Thoracic aorta (tissue), 2 donors: Measurements from ENCODE around the gene PXYLP1. TPM values are rescaled to one million over a fixed set of nuclear protein-coding genes. Genes with fewer than 3 reads are reported as not detected.

Source experiments
- ATAC-seq: fragments of 150-250 bp; one replicate; pipeline ENCODE4 v1.8.0; 2017; ENCODE audit warnings: low read depth; ENCODE audit not compliant: insufficient number of reproducible peaks, low FRiP score
- DNase-seq: peaks from one replicate; pipeline ENCODE4 v3.0.0-alpha.2; 2020; ENCODE audit warnings: low spot score
- H3K27ac ChIP-seq, 2 donors: fragments of 200-600 bp; sonication (generic); 1 replicate in 1 of 2; 2 replicates in 1 of 2; pipeline ENCODE4 v1.5.1; 2016; ENCODE audit warnings: mild to moderate bottlenecking in 2 of 2, moderate library complexity in 2 of 2
- H3K27me3 ChIP-seq: fragments of 200-600 bp; sonication (generic); replicated peaks from 2 replicates; pipeline ENCODE4 v1.6.0; 2016; ENCODE audit warnings: mild to moderate bottlenecking; ENCODE audit not compliant: insufficient read depth
- H3K36me3 ChIP-seq: fragments of 200-600 bp; sonication (generic); one replicate; pipeline ENCODE4 v1.5.1; 2016
- H3K4me1 ChIP-seq, 2 donors: fragments of 200-600 bp; sonication (generic); 1 replicate in 1 of 2; 2 replicates in 1 of 2; pipeline versions ENCODE4 v1.5.1 to v1.6.0; 2016; ENCODE audit warnings: low read depth in 2 of 2, mild to moderate bottlenecking in 1 of 2; ENCODE audit not compliant: control insufficient read depth in 1 of 2
- H3K4me3 ChIP-seq: fragments of 200-600 bp; sonication (generic); 2 replicates; pipeline ENCODE4 v1.5.1; 2016; ENCODE audit warnings: mild to moderate bottlenecking
- H3K9me3 ChIP-seq: fragments of 200-600 bp; sonication (generic); 2 replicates; pipeline ENCODE4 v1.5.1; 2016
- CTCF ChIP-seq: fragments of 200-600 bp; sonication (generic); IDR thresholded peaks from one replicate; pipeline ENCODE4 v1.5.1; 2019; ENCODE audit warnings: antibody characterized with exemption
- total RNA-seq, 2 donors: library from RNA; depleted of rRNA; stranded (reverse); fragments of >200 nt; gene quantifications; one replicate each; pipeline versions ENCODE4 v1.1.0 to v1.2.3, GENCODE V29; 2016

The PXYLP1 gene
- total RNA-seq, 2 donors from 2014 or later = 15.2 to 23.2 TPM

DNA sequence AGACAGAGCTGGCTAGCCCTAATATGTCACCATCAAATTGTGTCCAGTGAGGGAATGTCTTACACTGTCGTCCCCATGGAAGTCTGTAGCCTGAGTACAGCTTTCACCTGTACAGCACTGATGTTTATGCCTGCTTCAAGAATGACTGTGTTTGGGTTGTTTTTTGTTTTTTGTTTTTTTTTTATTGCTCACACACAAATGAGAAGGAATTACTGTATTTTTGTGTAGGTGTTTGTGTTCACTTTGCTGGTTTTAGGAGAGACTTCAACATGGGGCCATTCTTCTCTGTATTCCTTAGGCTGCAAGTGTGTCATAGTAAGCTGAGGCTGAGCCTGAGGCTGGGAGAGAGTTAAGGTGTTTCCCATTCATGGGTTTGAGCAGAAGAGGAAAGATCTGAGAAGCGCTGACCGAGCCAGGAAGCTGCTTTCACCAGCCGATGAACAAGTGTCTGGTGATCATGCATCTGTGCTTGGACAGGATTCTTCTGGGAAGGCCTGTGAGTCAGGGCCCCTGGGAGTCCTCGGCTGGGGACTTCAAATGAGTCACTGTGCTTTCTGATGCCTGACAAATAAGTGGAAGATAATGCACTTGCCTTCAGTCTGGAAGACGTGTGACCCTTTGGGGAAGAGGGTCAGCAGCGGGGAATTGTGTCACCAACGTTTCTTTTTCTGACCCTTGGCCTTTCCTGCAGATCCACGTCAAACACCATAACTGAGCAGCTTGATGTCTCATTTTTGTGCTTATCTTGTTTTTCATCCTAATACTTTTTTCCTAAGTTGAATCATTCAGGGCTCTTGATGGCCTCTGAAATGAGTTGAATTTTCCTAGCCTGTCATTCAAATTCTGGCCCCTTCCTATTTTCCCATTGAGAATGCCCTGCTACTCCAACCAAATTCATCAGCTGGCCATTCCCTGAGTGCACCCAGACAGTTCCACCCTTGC, 100.0 kb downstream of the PXYLP1 start:
- ATAC-seq (peak; percentile 50), DNase-seq (peak; percentile 33)
- Histone ChIP-seq H3K4me1 (peaks cover 0 to 6% of the 10 kb centered on the region in 2 donors), H3K36me3 (no peaks in the 10 kb centered on the region), H3K4me3 (no peak overlapping the region), H3K27me3 (no peaks in the 10 kb centered on the region), H3K9me3 (no peaks in the 10 kb centered on the region), H3K27ac (peak overlapping the region in 1 of 2 donors; percentile 31)
- TF ChIP-seq CTCF = no peak

- Histone ChIP-seq H3K4me3 (no peak overlapping the region), H3K4me1 (peaks cover 0 to 6% of the 10 kb centered on the region in 2 donors), H3K27me3 (no peaks in the 10 kb centered on the region), H3K27ac (peak overlapping the region in 1 of 2 donors; percentile 31), H3K9me3 (no peaks in the 10 kb centered on the region), H3K36me3 (no peaks in the 10 kb centered on the region)
- DNase-seq = no peak
- TF ChIP-seq CTCF = no peak
- ATAC-seq = no peak
Observed at GRCh38 chr3:141332416-141332815, 100.8 kb downstream of the PXYLP1 start.

GRCh38 chr3:141333836-141334626, 102.4 kb downstream of the PXYLP1 start:
- no peaks in the 10 kb centered on the region for H3K9me3 ChIP-seq
- H3K4me1 ChIP-seq = peaks cover 0 to 6% of the 10 kb centered on the region in 2 donors
- ATAC-seq (no peak), DNase-seq (no peak)
- H3K27ac ChIP-seq = no peak overlapping the region
- H3K4me3 ChIP-seq = no peak overlapping the region
- no peak for TF ChIP-seq CTCF
- H3K36me3 ChIP-seq = no peaks in the 10 kb centered on the region
- H3K27me3 ChIP-seq = no peaks in the 10 kb centered on the region

DNA sequence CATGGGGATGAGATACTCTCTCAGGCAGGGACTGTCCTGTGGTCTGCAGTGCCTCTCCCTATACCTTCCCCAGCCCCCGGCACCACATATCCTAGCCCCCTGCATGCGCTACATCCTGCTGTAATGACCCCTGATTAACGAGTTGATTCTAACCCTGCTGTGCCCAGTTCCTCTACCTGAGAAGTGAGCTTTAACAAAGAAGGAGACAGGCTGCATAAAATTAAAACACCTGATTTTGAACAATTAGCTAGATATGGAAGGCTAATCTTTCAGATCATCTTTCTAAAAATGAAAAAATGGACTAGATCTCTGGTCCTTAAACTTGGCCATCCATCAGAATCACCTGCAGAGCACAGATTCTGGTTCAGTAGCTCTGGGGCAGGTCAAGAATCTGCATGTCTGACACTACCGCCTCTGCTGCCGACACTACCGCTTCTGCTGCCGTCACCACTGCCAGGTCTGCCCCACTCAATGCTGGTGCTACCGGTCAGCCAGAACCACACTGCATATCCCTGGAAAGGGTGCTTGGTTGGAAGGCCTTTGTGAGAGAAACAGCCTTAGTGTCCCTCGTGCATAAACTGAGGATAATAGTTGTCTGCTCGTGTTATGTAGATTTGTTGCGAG, 103.1 kb downstream of the PXYLP1 start:
- Histone ChIP-seq H3K36me3 (no peaks in the 10 kb centered on the region), H3K4me1 (peaks cover 0 to 6% of the 10 kb centered on the region in 2 donors), H3K9me3 (no peaks in the 10 kb centered on the region), H3K27me3 (no peaks in the 10 kb centered on the region), H3K27ac (no peak overlapping the region), H3K4me3 (no peak overlapping the region)
- TF ChIP-seq CTCF = no peak
- no peak for DNase-seq
- no peak for ATAC-seq
